C4-2B (cell line): Measurements from ENCODE around the gene HDAC4.

ENCODE experiments used
- ZFX ChIP-seq: fragments of 450-650 bp; IDR thresholded peaks from 2 replicates; pipeline ENCODE4 v1.6.1; 2017
- TF ChIP-seq, protein P1 (sequence below): fragments of 450-650 bp; conservative IDR thresholded peaks from 2 replicates; pipeline ENCODE4 v1.5.1; 2017; ENCODE audit warnings: mild to moderate bottlenecking

DNA sequence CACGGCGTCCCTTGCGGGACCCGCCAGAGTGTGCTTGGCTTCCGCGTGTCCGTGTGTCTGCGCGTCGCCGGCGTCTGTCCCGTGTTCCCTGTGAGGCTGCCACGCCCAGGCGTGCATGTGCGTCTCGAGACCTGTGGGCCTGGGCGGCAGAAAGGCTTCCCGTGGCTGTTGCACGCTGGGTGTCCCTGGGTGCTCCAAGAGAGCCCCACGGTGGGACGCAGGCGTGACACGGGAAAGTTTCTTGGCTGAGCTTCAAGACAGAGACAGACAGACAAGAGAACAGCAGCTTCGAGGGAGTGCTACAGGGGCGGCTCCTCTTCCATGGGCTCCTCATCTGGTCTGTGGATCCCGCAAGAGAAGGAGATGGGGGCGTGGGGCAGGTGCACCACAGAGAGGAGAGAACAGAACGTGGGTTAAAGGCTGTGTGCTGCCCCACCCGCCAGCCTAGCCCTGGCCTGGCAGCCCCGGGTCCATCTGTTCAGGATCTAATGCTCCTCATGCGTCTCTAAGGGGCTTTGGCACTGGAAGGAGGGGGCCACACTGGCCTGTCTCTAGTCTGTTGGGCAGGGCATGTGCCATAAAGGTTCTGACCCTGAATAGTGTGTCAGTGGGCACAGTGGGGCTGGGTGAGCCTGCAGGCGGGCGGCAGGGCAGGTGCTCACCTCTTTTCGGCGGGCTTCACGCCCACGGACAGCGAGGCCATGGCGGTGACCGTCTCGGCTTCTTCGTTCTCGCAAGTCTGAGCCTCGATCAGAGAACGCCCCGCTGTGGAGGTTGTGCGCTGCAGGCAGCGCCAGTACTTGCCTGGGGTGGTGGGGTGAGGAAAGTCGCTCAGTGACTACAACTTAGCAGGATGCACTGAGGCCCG is 347.8 kb downstream of the HDAC4 start:
- TF ChIP-seq, protein P1, sequence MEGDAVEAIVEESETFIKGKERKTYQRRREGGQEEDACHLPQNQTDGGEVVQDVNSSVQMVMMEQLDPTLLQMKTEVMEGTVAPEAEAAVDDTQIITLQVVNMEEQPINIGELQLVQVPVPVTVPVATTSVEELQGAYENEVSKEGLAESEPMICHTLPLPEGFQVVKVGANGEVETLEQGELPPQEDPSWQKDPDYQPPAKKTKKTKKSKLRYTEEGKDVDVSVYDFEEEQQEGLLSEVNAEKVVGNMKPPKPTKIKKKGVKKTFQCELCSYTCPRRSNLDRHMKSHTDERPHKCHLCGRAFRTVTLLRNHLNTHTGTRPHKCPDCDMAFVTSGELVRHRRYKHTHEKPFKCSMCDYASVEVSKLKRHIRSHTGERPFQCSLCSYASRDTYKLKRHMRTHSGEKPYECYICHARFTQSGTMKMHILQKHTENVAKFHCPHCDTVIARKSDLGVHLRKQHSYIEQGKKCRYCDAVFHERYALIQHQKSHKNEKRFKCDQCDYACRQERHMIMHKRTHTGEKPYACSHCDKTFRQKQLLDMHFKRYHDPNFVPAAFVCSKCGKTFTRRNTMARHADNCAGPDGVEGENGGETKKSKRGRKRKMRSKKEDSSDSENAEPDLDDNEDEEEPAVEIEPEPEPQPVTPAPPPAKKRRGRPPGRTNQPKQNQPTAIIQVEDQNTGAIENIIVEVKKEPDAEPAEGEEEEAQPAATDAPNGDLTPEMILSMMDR, result no peak
- no peak for TF ChIP-seq ZFX
